ENCODE data around the gene TMEM138.

Gene TMEM138

DNA sequence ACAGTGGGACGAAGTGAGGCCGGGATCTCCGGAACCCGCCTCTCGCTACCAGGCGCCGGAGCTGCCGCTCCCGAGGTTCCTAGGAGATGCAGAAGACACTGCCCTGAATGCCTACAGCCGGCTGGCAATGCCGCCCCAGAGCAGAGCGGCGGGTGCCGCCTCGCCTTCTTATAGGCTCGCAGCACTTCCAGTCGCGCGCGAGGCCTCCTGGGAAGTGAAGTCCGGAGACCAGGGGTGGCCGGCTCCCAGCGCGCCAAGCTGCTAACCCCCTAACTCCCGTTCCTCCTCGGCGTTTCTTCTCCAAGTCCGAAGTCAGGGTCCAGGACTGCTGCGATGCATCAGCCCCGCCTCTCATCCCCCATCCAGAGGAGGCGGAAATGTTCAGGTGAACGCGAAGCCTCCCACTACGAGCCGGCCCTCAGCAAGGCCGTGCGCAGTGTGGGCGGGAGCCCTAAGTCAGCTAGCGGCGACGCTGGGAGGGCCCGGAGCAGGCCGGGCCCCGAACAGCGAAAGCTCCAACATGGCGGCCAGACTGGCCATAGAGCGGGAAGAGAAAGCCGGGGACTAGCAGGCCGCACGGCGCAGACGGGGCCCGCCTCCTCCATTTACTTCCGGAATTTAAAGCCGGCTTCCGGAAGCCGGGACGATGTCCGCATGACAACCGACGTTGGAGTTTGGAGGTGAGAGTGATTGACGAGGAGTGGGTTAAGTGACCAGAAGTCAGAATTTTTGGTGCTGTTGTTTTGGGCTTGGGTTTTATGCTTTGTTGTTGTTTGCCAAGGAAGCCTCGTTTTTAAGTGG, at the start of gene TMEM138, which contains the start of gene CYB561A3:
TMEM138 (plus strand) TSS at position 634 of the 801 bp plus-strand sequence. CDS start 2,017 bp downstream, outside the sequence.
CYB561A3 (minus strand) TSS at position 142 of the 801 bp plus-strand sequence. CDS start 5,169 bp downstream, outside the sequence.
- peak; percentile 96 for DNase-seq (ENCODE audit: low spot score)

DNA sequence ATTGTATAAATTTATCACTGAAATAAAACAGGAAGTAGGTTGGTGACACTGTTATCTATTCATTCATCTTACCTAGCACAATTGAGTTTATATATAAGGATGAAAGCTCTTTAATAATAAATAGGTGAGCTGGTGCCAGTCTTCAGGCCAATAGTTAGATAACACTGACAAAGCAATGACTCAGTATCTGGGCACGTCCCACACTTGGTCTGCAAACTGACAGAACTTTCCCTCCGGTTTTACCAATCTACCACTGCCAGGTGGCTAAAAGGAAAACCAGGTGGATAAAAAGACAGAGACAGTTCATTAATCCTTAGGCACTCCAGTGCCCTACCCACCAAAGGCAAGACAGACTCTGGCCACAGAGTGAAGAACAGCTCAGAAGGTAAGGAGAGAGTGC, 46.9 kb upstream of the TMEM138 start:
- no peak for DNase-seq (ENCODE audit: low spot score)

DNA sequence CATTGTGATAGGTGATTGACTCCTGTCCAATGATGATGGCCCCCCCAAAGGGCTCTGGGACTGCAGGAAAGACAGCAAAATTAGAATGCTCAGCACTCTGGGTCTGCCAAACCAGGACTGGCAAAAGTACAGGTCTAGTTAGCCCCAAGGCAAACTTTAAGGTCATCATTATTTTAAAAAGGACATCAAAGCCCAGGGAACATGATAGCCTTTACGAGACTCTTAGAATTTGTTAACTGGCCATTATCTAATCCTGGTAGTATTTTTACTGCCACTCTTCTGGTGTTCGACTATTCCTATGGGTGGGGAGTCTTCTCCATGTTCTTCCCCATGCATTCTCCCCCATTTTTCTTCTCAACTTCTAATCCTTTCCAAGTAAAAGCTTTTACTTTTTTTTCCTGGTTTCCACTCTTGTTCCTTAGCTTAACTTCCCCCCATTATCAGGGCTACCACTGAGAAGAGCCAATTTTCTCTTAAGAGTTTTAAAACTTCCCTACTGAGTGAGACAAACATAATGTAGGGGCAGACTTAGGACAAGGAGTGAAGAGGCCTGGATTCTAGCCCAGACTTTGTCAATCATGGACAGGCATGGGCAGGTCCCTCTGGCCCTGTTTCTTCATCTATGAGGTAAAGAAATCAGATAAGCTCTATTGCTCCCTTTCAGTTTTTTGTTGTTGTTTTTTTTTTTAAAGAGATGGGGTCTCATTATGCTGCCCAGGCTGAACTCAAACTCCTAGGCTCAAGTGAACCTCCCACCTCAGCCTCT, 36.3 kb upstream of the TMEM138 start:
- no peak for DNase-seq (ENCODE audit: low spot score)

DNA sequence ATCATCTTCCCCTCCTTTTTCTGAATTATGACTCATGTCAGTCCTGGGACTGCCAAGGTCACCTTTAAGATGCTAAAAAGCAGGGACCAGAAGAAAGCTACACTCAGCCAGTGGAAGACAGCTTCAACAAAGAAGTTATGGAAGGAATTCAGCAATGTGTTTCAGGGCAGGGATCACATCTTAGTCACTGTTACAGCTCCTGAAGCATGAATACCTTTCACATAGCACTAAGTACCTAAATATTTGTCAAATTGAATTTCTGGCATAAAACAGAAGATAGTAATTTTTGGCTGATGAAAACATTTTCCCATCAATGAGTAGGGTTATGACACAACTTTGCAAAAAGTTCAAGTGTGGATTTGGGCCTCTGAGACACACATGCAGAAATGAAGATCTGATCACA, 34.5 kb upstream of the TMEM138 start:
- DNase-seq (ENCODE audit: low spot score) = no peak

DNA sequence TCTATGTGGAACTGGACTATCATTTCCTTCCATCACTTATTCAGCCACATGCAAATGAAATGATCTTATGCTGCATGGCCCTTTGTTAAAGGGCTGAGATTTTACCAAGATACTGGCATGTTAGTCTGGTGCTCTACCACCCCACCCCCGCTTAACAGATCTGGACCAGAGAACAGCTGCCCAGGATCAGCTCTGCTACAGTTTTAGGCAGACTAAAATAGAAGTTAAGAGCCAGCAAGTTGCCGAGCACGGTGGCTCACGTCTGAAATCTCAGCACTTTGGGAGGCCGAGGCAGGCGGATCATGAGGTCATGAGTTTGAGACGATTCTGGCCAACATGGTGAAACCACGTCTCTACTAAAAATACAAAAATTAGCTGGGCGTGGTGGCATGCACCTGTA, 33.8 kb upstream of the TMEM138 start:
- DNase-seq (ENCODE audit: low spot score) = no peak

DNA sequence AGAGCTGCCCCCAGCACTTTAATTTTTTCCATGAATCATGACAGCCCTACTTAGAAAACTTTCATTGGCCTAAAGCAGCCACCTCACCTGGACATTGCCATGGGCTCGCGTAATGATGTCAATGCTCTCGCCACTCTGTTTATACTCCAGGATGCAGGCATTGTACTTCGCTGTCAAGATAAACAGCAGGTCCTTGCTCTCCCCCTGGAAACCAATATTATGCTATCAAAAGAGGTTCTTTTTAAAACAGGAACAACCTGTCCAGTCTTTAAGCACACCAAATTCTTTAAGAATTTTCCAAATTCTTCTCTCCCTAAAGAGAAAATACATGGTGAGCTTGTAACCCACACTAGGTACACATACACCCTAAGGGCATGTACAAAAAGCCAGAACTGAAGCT, 32.3 kb upstream of the TMEM138 start:
- no peak for DNase-seq (ENCODE audit: low spot score)

DNA sequence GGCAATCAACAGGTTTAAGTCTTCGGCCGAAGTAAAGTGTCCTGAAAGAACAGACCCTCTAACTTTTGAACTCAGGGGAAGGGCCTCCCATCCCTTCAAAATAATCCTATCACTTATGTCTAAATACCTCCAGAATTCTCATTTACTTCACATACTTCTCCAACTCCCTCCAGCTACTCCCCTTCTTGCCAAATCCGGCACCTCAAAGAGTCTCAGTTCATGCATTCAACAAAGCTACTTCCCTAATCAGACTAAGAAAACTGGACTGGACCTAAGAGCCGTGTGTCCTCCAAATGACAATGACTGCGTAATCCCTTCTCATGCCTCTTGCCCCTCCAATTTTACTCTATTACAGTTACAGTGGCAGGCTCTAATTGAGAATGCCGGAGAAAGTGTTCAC, 30.5 kb upstream of the TMEM138 start:
- no peak for DNase-seq (ENCODE audit: low spot score)

DNA sequence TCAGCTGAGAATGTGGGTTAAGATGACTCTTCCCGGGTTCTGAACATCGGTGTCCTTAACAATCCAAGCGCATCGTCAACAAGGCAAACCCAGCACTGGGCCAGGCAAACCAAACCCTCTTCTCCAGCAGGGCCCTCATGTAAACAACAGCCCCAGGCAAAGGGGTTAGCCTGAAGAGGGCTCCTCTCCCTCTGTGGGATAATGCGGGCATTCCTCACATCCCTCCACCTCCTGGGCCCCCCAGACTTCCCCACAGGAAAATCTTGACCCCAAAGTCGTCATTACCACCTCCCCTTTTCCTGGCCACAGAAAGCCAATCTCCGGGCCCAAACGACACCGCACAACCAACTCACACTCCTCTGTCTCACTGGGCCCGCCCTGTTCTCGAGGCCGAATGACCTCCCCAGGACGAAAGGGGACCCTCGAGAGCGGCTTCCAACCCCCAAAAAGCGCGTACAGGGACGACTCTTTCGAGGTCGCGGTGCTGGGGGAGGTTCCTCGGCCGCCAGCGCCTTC, 29.8 kb upstream of the TMEM138 start:
- no peak for DNase-seq (ENCODE audit: low spot score)

DNA sequence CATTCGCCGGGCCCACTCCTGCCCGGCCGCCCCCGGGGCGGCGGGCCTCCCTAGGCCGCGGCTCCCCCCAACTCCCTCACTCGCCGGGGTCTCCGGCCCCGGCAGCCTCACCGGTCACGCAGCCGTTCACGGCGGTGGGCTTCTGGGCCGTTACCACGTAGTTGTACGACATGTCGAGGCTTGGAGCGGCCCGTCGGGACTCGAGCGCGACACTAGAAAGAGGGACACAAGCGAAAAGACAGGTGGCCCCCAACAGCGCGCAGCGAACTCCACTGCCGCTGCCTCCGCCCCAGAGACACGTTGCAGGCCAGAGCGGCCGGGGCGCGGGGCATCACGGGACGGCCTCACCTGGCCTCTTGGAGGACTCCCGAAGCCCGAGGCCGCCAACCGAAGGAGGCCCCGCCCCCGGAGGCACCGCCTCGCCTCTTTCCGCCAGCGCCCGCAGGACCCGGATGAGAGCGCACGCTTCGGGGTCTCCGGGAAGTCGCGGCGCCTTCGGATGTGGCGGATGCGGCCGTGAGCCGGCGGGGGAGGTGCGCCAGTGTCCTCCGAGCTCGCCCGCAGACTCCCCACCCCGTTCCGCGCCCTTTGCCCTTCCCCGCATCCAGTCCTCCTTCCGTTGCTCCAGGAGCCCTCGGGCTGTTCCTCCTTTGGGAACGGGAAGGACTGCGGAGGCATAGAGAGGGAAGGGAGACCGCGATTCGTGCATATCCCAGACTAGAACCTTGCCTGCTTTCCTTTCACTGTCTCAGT, 29.2 kb upstream of the TMEM138 start, which contains the start of the genes DDB1 and TKFC:
DDB1 (minus strand) TSS at position 309 of the 753 bp plus-strand sequence; CDS start at position 172, 137 bp downstream.
TKFC (plus strand) TSS at position 432 of the 753 bp plus-strand sequence. CDS start 1,501 bp downstream, outside the sequence.
- DNase-seq (ENCODE audit: low spot score) = peak; percentile 94

DNA sequence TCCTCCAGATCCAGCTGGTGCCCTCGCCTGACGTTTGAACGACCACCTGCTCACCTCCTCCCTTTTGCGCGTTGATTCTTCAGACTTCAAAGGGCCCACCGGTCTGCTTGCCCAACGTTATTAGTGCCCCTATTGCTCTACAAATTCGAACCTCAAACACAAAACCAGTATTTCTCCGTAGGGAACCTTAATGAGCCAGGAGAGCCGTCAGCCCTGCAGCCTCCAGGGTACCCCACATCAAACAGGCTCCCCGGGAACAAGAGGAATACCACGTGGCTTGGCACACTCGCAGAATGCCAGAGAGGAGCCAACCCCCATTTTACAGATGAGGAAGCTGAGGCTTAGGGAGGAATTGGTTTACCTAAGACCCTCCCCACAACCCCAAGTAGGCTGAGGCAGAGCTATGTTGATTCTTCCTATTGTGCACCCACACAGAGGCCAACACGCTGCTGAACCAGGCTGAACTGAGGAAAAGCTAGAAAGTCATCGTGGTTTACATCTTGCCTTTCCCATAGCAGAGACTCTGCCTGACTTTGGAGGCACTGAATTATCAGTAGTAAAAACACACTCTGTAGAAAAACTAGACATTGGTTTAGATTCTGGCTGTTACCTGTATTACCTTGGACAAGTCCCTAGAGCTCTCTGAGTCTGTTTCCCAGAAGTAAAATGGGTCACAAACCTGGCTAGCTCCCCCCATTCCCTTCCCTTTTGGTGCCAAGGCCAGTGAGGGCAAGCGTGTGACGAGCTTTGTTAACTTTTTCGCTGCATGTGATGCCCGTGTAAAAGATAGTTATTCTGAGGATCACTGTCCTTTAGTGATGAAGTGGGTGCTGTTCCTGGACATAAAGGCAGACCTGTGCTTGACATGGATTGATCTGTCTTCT, 28.4 kb upstream of the TMEM138 start:
- no peak for DNase-seq (ENCODE audit: low spot score)

DNA sequence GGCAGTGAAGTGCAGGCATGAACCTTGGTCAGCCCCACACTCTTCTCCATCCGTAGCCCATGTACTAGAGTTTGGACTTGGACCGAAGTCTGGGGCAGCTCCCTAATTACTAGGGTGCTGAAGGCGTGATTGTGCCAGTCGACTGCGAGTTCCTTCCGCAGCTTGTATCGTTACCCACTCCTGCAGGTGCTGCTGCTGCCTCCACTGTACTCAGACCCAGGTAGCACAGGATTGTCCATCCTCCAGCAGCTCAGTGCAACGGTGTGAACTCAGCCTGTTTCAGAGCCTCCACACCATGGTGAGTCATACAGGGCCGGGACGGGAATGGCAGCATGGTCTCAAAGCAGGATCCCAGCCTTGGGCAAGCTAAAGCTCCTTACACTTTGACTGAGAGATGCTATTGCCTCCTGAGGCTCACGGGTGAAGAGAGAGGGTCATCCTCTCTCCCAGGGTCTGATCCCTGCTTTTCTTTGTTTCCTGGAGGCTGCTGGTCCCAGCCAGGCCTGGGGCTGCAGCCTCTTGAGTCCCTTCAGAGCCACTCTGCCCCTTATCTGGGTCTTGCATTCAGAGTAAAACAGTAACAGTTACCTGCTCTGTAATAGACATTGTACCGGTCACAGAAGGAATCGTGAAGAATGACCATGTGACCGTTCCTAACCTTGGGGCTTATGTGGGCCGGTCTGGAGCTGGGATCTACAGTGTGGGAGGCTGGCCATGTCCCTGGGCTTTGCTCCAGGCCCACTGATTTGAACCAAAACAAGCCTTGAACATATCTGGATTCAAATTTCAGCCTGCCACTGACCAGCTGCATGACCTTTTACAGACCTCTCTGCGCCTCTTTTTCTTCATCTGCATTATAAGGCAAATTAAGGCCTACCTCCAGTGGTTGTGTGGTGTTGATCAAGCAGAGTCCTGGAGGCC, 27.5 kb upstream of the TMEM138 start:
- no peak for DNase-seq (ENCODE audit: low spot score)

DNA sequence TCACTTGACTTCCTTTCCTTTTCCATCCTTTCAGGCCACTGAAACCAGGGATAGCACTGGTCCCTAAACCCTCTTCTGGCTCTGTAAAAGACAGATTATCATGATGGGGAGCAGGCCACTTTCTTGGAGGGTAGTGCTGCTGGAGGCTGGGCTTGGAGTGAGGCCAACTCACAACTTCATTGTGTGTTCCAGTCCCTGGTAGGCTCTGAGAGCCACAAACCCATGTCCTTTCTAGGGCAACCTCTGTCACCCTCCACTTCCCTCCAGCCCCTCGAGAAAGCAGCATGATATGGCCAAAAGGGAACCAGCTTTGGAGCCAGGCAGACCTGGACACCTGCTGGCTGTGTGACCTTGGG, 26.8 kb upstream of the TMEM138 start:
- DNase-seq (ENCODE audit: low spot score) = no peak

DNA sequence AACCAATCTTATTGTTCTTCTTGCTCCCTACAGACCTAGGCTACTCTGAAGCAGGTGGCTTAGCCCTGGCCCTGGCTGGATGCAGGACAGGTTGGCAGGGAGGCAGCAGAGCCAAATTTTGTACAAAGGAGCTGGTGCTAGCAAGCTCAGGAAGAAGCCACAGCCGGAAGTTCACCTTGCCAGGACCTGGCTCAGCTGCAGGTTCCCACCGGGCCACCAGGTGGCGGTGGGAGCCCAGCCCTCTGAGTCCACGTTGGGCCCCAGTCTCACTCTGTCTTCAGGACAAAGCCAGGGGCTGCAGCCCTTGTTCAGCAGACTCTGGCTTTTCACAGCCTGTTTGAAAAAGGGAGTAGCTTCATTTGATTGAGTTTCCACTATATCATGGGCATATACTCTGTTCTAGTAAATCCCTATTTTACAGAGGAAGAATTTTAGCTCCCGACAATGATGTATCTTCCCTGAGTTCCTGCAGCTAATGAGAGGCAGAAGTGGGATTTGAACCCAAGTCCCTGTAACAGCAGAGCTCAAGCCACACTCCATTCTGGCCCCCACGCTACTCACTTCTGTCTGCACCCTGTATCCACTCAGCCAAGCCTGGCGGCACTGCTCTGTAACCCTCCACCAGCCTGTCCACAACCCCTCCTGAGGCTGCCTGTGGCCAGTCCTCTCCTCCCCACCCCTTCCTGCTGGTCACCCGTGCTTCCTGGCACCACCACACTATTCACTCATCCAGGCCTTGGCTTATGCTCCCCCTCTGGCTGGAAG, 25.8 kb upstream of the TMEM138 start:
- peak; percentile 76 for DNase-seq (ENCODE audit: low spot score)

DNA sequence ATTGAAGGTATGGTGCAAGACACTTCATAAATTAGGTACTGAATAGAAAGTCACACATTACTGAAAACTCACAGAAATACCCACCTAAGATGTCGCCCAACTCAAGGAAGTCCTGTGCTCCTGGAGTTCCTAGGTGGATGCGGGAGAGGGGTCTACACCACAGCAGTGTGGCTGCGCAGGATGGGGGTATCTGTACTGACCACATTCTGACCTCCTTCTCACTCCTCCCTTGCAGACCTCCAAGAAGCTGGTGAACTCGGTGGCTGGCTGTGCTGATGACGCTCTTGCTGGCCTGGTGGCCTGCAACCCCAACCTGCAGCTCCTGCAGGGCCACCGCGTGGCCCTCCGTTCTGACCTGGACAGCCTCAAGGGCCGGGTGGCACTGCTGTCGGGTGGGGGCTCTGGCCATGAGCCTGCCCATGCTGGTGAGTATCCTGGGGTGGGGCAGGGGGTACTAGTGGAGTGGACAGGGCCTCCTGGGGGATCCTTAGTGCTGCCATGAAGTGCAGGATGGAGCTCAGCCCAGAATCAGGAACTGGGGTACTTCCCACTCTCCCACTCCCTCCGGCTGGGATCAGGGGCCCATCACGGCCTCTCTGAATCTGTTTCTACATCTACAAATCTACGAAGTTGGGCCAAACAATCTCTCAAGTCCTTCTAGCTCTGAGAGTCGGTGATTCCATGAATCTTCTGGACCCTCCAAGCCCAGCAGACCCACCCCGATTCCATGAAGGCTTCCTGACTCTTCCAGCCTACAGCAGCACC, 24.3 kb upstream of the TMEM138 start:
- DNase-seq (ENCODE audit: low spot score) = no peak

DNA sequence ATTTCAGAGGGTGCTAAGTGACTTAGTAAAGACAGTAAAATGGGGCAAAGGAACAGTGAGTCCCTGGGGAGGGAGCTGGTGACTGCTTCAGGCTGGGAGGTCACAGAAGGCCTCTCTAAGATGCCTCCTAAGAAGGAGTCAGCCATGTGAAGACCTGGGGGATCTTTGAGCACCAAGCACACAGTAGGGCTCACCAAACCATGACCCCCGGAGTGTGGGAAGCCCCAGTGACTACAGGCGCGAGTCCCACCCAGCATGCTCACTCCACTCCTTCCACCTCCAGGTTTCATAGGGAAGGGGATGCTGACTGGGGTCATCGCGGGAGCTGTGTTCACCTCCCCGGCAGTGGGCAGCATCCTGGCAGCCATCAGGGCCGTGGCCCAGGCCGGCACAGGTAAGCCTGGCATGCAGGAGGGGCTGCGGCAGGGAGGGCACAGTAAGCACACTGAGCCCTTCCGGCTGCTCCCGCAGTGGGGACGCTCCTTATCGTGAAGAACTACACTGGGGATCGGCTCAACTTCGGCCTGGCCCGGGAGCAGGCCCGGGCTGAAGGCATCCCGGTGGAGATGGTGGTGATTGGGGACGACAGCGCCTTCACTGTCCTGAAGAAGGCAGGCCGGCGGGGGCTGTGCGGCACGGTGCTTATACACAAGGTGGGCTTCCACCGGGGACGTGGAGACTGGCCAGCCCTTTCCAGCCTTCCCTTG, 23.2 kb upstream of the TMEM138 start:
- no peak for DNase-seq (ENCODE audit: low spot score)

DNA sequence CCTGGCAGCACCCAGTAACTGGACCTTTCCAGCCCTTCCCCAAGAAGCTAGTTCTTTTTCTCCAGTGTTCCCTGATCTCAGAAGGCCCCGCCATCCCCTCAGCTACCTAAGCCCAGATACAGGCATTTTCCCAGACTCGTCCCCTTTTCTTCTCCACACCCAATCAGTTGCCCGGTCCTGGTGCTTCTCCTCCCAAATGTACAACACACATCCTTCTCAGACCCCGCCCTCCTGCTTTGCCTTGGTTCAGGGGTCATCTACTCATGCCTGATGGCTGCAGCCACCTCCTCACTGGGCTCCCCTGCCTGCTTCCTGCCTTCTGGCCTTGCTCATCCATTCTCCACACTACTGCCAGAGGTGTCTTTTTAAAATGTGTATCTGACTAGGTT, 22.7 kb upstream of the TMEM138 start:
- no peak for DNase-seq (ENCODE audit: low spot score)

DNA sequence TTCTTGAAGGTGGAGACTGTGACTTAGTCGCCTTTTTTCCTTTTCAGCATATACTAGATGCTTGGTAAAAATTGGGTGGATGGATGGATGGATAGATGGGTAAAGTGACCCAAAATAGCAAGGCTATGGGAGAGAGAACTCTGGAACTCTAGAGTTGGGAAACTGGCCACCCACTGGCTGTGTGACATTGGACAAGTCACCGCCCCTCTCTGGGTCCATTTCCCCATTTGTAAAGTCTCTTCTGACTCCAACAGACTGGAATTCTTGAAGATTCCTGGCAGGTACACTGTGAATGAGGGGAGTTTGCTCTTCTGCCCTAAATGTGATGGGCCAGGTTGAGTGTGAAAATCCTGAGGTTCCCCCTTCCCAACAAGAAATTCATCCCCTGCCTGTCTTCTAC, 21.2 kb upstream of the TMEM138 start:
- no peak for DNase-seq (ENCODE audit: low spot score)

DNA sequence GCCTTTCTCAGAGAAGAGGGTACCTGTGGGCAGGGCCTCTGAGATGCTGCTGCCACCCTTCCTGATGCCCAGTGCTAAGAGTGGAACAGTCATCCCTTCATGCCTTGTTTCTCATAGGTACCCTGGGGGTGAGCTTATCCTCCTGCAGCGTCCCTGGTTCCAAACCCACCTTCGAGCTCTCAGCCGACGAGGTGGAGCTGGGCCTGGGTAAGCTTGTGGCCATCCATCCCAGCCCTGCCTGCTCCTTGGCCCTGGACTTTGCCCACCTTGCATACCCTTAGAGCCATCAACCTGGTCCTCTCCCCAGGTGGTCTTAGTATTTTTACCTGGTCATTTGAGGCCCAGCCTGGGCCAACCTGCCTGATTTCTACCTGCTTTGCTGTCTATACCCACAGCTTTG, 20.5 kb upstream of the TMEM138 start:
- no peak for DNase-seq (ENCODE audit: low spot score)

Measured in Ammon's horn (tissue), 1 donor.